ENCODE measurements around the gene TMEM131L. TPM values are rescaled to one million over a fixed set of nuclear protein-coding genes. Genes with fewer than 3 reads are reported as not detected.

Gene TMEM131L
- total and polyA plus RNA-seq, 3 donors from 2014 or later: 9.1 to 15.0 (median 12.6) TPM

DNA sequence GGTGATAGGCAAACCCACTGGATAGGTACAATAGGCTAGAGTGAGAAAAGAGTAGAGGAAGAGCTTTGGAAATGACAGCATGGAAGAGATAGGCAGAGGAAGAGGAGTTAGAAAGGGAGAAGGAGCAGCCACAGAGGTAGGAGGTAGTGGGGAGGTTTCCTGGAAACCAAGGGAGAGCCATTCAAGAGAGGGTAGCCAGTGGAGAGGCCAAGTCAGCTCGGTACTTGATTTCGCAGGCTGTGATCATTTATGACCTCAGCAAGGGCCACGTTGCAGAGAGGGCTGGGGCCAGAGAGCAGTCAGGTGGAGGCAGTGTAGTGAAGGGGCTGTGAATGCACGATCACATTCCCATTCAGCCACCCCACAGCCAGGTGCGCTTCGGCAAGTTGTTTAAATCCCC, 76.0 kb downstream of the TMEM131L start:
- Histone ChIP-seq H3K4me3 (no peak overlapping the region), H3K27ac (no peak overlapping the region), H3K36me3 (ENCODE audit: low read depth, missing control alignments) (no peaks in the 10 kb centered on the region), H3K4me1 (peaks cover 11% of the 10 kb centered on the region), H3K27me3 (no peaks in the 10 kb centered on the region), H3K9me3 (no peaks in the 10 kb centered on the region)
- TF ChIP-seq, protein P1, sequence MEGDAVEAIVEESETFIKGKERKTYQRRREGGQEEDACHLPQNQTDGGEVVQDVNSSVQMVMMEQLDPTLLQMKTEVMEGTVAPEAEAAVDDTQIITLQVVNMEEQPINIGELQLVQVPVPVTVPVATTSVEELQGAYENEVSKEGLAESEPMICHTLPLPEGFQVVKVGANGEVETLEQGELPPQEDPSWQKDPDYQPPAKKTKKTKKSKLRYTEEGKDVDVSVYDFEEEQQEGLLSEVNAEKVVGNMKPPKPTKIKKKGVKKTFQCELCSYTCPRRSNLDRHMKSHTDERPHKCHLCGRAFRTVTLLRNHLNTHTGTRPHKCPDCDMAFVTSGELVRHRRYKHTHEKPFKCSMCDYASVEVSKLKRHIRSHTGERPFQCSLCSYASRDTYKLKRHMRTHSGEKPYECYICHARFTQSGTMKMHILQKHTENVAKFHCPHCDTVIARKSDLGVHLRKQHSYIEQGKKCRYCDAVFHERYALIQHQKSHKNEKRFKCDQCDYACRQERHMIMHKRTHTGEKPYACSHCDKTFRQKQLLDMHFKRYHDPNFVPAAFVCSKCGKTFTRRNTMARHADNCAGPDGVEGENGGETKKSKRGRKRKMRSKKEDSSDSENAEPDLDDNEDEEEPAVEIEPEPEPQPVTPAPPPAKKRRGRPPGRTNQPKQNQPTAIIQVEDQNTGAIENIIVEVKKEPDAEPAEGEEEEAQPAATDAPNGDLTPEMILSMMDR (IDR thresholded peaks at IDR 0.05): no peak
- TF ChIP-seq POLR2A (IDR thresholded peaks at IDR 0.05): no peak
- DNase-seq: no peak
- intact Hi-C loops (cut with DNase I; ENCODE audit: low total_unique reads): no loop called here
- WGBS, 2 donors: 83 to 89% methylated on average over 6 of the region's 6 CpGs

DNA sequence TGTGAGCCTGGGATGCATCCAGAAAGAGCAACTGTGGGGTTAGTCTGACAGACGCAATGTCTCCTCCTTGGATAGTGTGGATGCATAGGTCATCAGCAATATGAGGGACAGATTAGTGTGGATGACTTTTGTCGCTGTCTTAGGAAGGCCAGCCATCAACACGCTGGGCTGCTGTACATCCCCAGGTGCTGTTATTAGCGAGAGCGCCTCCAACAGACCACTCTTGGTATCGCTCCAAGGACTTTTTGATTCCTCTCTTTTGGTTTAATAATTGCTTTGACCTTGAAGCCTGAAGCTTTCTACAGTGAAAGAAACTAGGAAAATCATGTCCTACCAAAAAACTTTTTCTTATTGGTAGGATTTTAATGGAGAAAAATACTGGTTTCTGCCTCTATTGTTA, 76.7 kb downstream of the TMEM131L start:
- Histone ChIP-seq H3K36me3 (ENCODE audit: low read depth, missing control alignments) (no peaks in the 10 kb centered on the region), H3K27me3 (no peaks in the 10 kb centered on the region), H3K4me1 (peaks cover 11% of the 10 kb centered on the region), H3K27ac (peak overlapping the region in 1 of 2 donors; percentile 55), H3K9me3 (no peaks in the 10 kb centered on the region), H3K4me3 (no peak overlapping the region)
- intact Hi-C loops (cut with DNase I; ENCODE audit: low total_unique reads): no loop called here
- 69 to 79% methylated on average over 6 of the region's 6 CpGs for whole genome bisulfite sequencing, 2 donors
- no peak for DNase-seq
- TF ChIP-seq POLR2A (IDR thresholded peaks at IDR 0.05): no peak
- TF ChIP-seq, protein P1 (IDR thresholded peaks at IDR 0.05): no peak

DNA sequence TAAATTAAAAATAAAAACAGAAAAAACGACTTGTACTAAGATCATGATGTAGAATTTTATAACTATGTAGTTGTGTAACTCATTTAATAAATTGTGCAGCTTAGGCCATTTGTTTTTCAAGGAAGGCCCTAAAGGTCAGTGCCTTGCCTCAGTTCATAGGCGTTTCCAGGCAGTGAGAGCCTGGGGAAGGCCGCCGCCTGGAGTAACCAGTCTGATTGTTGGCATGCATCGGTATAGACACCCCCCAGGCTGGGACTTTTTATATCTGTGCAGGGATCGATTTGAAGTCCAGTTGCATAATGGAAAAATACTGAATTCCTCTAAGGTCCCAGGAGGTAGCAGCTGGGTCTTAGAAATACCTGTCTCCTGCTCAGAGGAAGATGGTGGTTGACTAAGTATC, 77.2 kb downstream of the TMEM131L start:
- intact Hi-C loops (cut with DNase I; ENCODE audit: low total_unique reads): no loop called here
- no peak overlapping the region for H3K4me3 ChIP-seq
- H3K4me1 ChIP-seq: peaks cover 7% of the 10 kb centered on the region
- DNase-seq: no peak
- no peaks in the 10 kb centered on the region for H3K27me3 ChIP-seq
- WGBS, 2 donors: 60 to 71% methylated on average over 6 of the region's 6 CpGs
- H3K36me3 ChIP-seq (ENCODE audit: low read depth, missing control alignments): no peaks in the 10 kb centered on the region
- TF ChIP-seq POLR2A (IDR thresholded peaks at IDR 0.05): no peak
- TF ChIP-seq, protein P1 (IDR thresholded peaks at IDR 0.05): no peak
- H3K9me3 ChIP-seq: no peaks in the 10 kb centered on the region
- H3K27ac ChIP-seq: peak overlapping the region in 1 of 2 donors; percentile 55

DNA sequence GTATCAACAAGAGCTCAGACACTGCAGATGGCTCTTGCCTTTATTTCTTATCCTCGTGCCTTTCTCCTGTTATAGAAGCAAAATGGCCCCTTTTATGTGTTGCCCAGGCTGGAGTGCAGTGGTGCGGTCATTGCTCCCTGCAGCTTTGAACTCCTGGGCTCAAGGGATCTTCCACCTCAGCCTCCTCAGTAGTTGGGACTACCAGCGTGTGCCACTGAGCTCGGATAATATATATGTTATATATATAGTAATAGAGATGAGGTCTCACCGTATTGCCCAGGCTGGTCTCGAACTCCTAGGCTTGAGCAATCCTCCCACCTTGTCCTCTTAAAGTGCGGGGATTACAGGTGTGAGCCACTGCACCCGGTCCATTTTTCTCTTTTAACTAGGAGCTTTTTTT, 79.7 kb downstream of the TMEM131L start:
- 84 to 90% methylated on average over 8 of the region's 8 CpGs for WGBS, 2 donors
- Histone ChIP-seq H3K4me1 (peaks cover 5% of the 10 kb centered on the region), H3K36me3 (ENCODE audit: low read depth, missing control alignments) (no peaks in the 10 kb centered on the region), H3K9me3 (no peaks in the 10 kb centered on the region), H3K4me3 (no peak overlapping the region), H3K27me3 (no peaks in the 10 kb centered on the region), H3K27ac (no peak overlapping the region)
- TF ChIP-seq, protein P1 (IDR thresholded peaks at IDR 0.05): no peak
- TF ChIP-seq POLR2A (IDR thresholded peaks at IDR 0.05): no peak
- intact Hi-C loops (cut with DNase I; ENCODE audit: low total_unique reads): no loop called here
- DNase-seq: no peak

DNA sequence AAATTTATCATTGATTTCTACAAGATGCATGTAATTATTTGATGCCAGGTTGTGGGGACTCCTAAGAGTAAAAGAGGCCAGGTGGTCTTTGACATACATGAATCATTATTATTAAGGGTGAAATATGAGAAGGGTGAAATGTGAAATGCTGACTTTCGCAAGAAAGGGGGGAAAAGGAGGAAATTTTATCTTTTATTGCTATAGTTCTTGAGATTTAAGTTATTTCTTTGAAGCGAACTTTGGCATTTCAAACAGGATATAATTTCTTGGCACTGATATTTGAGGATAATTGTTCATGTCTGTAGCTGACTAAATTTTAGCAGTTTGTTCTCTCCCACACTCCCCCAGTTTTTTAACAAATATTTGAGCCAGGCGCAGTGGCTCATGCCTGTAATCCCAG, 80.1 kb downstream of the TMEM131L start:
- 68 to 79% methylated on average over 3 of the region's 3 CpGs for WGBS, 2 donors
- H3K27me3 ChIP-seq: no peaks in the 10 kb centered on the region
- no peak for DNase-seq
- no peak overlapping the region for H3K4me3 ChIP-seq
- no peaks in the 10 kb centered on the region for H3K9me3 ChIP-seq
- intact Hi-C loops (cut with DNase I; ENCODE audit: low total_unique reads): no loop called here
- TF ChIP-seq, protein P1 (IDR thresholded peaks at IDR 0.05): no peak
- TF ChIP-seq POLR2A (IDR thresholded peaks at IDR 0.05): no peak
- H3K4me1 ChIP-seq: peaks cover 5% of the 10 kb centered on the region
- no peaks in the 10 kb centered on the region for H3K36me3 ChIP-seq (ENCODE audit: low read depth, missing control alignments)
- H3K27ac ChIP-seq: no peak overlapping the region

Data from testis (tissue), 3 donors.